ENCODE results near the gene SDR42E2. TPM values are rescaled to one million over a fixed set of nuclear protein-coding genes. Genes with fewer than 3 reads are reported as not detected.

SDR42E2 gene
- polyA plus RNA-seq, 3 donors, result 0.16 to 0.23 TPM; not detected in 1

DNA sequence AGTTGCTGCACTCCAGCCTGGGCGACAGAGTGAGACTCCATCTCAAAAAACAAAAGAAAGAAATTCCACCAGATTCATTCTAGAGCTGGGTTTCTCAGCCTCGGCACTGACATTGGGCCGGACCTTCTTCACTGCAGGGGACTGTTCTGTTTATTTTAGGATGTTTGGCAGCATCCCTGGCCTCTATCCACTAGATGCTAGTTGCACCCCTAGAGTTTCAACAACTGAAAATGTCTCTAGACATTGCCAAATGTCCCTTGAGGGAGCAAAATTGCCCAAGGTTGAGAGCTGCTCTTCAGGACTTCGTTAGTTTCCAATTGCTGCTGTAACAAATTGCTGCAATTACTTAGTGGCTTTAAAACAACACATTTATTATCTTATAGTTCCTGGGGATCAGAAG is 50.9 kb downstream of the SDR42E2 start:
- Mint-ChIP-seq H3K27me3 (ENCODE audit: low read depth in 3 of 3) (peaks cover 0 to 2% (median 2%) of the 10 kb centered on the region in 3 donors), H3K4me3 (no peak overlapping the region), H3K36me3 (peaks cover 16 to 32% of the 10 kb centered on the region in 2 donors), H3K9me3 (peaks cover 0 to 5% (median 2%) of the 10 kb centered on the region in 7 donors), H3K27ac (no peak overlapping the region), H3K4me1 (peaks cover 18% of the 10 kb centered on the region)
- no peak overlapping the region for H3K4me3 ChIP-seq (replicated peaks in 1 of 3; ENCODE audit: low read depth in 2 of 3, low read length in 3 of 3)
- peaks cover 9 to 11% of the 10 kb centered on the region in 2 donors for H3K4me1 ChIP-seq (ENCODE audit: control insufficient read depth in 1 of 2, insufficient read depth in 2 of 2, low read length in 2 of 2)
- H3K27ac ChIP-seq (ENCODE audit: low read depth in 1 of 2, low read length in 2 of 2), result no peak overlapping the region
- no peaks in the 10 kb centered on the region for H3K27me3 ChIP-seq (ENCODE audit: control insufficient read depth in 2 of 2, insufficient read depth in 2 of 2, low read length in 2 of 2)
- no peak overlapping the region for H2AFZ ChIP-seq (ENCODE audit: insufficient read depth, low read depth, low read length, poor library complexity, severe bottlenecking)
- no peaks in the 10 kb centered on the region for H4K20me1 ChIP-seq (ENCODE audit: insufficient read depth, low read length)
- H3K79me2 ChIP-seq (ENCODE audit: insufficient read depth, low read length), result peaks cover 58% of the 10 kb centered on the region
- DNase-seq, result no peak
- intact Hi-C loops (cut with micrococcal nuclease), result no loop called here
- no peak overlapping the region for H3K4me2 ChIP-seq (replicated peaks; ENCODE audit: extremely low read depth, low read length, poor library complexity, severe bottlenecking)
- H3K36me3 ChIP-seq (replicated peaks in 1 of 2; ENCODE audit: control insufficient read depth in 1 of 2, insufficient read depth in 2 of 2, low read length in 2 of 2), result peaks cover 0 to 5% of the 10 kb centered on the region in 2 donors
- no CpG with 5 or more reads among the region's 4 CpGs for WGBS (ENCODE audit: insufficient coverage)
- no peaks in the 10 kb centered on the region for H3K9me3 ChIP-seq (replicated peaks in 1 of 2; ENCODE audit: control insufficient read depth in 1 of 2, insufficient read depth in 1 of 2, low read length in 2 of 2)
- no peak overlapping the region for H3K9ac ChIP-seq (ENCODE audit: insufficient read depth, low read length, poor library complexity, severe bottlenecking)
- TF ChIP-seq, protein P1, sequence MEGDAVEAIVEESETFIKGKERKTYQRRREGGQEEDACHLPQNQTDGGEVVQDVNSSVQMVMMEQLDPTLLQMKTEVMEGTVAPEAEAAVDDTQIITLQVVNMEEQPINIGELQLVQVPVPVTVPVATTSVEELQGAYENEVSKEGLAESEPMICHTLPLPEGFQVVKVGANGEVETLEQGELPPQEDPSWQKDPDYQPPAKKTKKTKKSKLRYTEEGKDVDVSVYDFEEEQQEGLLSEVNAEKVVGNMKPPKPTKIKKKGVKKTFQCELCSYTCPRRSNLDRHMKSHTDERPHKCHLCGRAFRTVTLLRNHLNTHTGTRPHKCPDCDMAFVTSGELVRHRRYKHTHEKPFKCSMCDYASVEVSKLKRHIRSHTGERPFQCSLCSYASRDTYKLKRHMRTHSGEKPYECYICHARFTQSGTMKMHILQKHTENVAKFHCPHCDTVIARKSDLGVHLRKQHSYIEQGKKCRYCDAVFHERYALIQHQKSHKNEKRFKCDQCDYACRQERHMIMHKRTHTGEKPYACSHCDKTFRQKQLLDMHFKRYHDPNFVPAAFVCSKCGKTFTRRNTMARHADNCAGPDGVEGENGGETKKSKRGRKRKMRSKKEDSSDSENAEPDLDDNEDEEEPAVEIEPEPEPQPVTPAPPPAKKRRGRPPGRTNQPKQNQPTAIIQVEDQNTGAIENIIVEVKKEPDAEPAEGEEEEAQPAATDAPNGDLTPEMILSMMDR (IDR thresholded peaks at IDR 0.05), result no peak

DNA sequence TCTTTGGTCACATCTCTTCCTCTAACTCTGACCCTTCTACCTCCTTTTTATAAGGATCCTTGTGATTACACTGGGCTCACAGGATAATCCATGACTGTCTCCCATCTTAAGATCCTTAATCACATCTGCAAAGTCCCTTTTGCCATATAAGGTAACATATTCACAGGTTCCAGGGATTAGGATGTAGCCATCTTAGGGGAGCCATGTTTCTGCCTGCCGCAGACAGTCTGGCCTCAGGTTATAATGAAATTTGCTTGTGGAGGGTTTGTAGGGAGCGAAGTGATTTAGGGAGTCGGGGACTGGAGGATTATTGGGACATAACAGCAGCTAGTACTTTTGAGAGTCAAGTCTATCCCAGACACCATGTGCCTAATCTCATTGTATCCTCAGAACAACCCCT is 51.5 kb downstream of the SDR42E2 start:
- WGBS (ENCODE audit: insufficient coverage), result no CpG with 5 or more reads among the region's 3 CpGs
- no peak overlapping the region for H3K4me3 ChIP-seq (replicated peaks in 1 of 3; ENCODE audit: low read depth in 2 of 3, low read length in 3 of 3)
- H3K9me3 ChIP-seq (replicated peaks in 1 of 2; ENCODE audit: control insufficient read depth in 1 of 2, insufficient read depth in 1 of 2, low read length in 2 of 2), result no peaks in the 10 kb centered on the region
- H3K9ac ChIP-seq (ENCODE audit: insufficient read depth, low read length, poor library complexity, severe bottlenecking), result no peak overlapping the region
- H3K4me1 ChIP-seq (ENCODE audit: control insufficient read depth in 1 of 2, insufficient read depth in 2 of 2, low read length in 2 of 2), result peaks cover 9 to 11% of the 10 kb centered on the region in 2 donors
- TF ChIP-seq, protein P1 (IDR thresholded peaks at IDR 0.05), result no peak
- no peak for DNase-seq
- H3K27me3 ChIP-seq (ENCODE audit: control insufficient read depth in 2 of 2, insufficient read depth in 2 of 2, low read length in 2 of 2), result no peaks in the 10 kb centered on the region
- Mint-ChIP-seq H3K9me3 (peaks cover 0 to 5% (median 2%) of the 10 kb centered on the region in 7 donors), H3K27ac (no peak overlapping the region), H3K4me3 (no peak overlapping the region), H3K4me1 (peaks cover 18% of the 10 kb centered on the region), H3K36me3 (peaks cover 14 to 32% of the 10 kb centered on the region in 2 donors), H3K27me3 (ENCODE audit: low read depth in 3 of 3) (peaks cover 0 to 2% (median 0%) of the 10 kb centered on the region in 3 donors)
- H3K79me2 ChIP-seq (ENCODE audit: insufficient read depth, low read length), result peaks cover 55% of the 10 kb centered on the region
- no peak overlapping the region for H3K4me2 ChIP-seq (replicated peaks; ENCODE audit: extremely low read depth, low read length, poor library complexity, severe bottlenecking)
- no peak overlapping the region for H2AFZ ChIP-seq (ENCODE audit: insufficient read depth, low read depth, low read length, poor library complexity, severe bottlenecking)
- H3K27ac ChIP-seq (ENCODE audit: low read depth in 1 of 2, low read length in 2 of 2), result no peak overlapping the region
- intact Hi-C loops (cut with micrococcal nuclease), result no loop called here
- peaks cover 0 to 5% of the 10 kb centered on the region in 2 donors for H3K36me3 ChIP-seq (replicated peaks in 1 of 2; ENCODE audit: control insufficient read depth in 1 of 2, insufficient read depth in 2 of 2, low read length in 2 of 2)
- no peaks in the 10 kb centered on the region for H4K20me1 ChIP-seq (ENCODE audit: insufficient read depth, low read length)
